WTC11 (cell line): ENCODE data around the gene KRTAP10-2. TPM values are rescaled to one million over a fixed set of nuclear protein-coding genes. Genes with fewer than 3 reads are reported as not detected.
"Not testable (repeated sequence)": the region's sequence is repeated elsewhere in the genome, so short reads cannot be mapped to it uniquely, and the experiment has no call there.

ENCODE experiments used
- ATAC-seq: fragments of 200-7000 bp; cut with Tn5 transposase; 2 replicates; pipeline ENCODE4 v1.10.0; 2021; ENCODE audit warnings: mild to moderate bottlenecking, moderate library complexity
- CTCF ChIA-PET: fragments of 300-600 bp; sonication (Branson Sonifier 250); formaldehyde crosslinking; loops from one replicate; lab custom pipeline; 2021; ENCODE audit warnings: antibody characterized with exemption; lab: Charles Lee
- POLR2A ChIA-PET: fragments of 350-600 bp; sonication (Branson Sonifier 250); formaldehyde crosslinking; loops from one replicate; lab custom pipeline; 2021; ENCODE audit warnings: antibody characterized with exemption; lab: Charles Lee
- DNase-seq: peaks from one replicate; pipeline ENCODE4 v3.0.0; 2021; ENCODE audit warnings: low spot score
- H3K27ac Mint-ChIP-seq: 2 replicates; pipeline ENCODE4 v1.8.0; 2021; ENCODE audit warnings: mixed read lengths
- H3K27me3 Mint-ChIP-seq: 2 replicates; pipeline ENCODE4 v1.8.0; 2021; ENCODE audit warnings: low read depth, mild to moderate bottlenecking, moderate library complexity, mixed read lengths
- H3K36me3 Mint-ChIP-seq: 2 replicates; pipeline ENCODE4 v1.8.0; 2021; ENCODE audit warnings: mixed read lengths
- H3K4me1 Mint-ChIP-seq: 2 replicates; pipeline ENCODE4 v1.8.0; 2022; ENCODE audit warnings: mixed read lengths
- H3K4me3 Mint-ChIP-seq: 2 replicates; pipeline ENCODE4 v1.8.0; 2021; ENCODE audit warnings: mild to moderate bottlenecking, moderate library complexity, mixed read lengths
- H3K9me3 Mint-ChIP-seq: 2 replicates; pipeline ENCODE4 v1.8.0; 2021; ENCODE audit warnings: mixed read lengths
- ELF4 ChIP-seq: sonication (generic); formaldehyde crosslinking; IDR thresholded peaks from 2 replicates; pipeline ENCODE4 v1.8.1; 2022; ENCODE audit warnings: low read depth, mild to moderate bottlenecking, moderate library complexity, missing genetic modification reagents
- HMGA2 ChIP-seq: fragments of 250-450 bp; sonication (Bioruptor Pico); IDR thresholded peaks from 2 replicates; pipeline ENCODE4 v1.4.0; 2021; ENCODE audit warnings: mild to moderate bottlenecking, moderate library complexity
- JUN ChIP-seq: sonication (generic); formaldehyde crosslinking; IDR thresholded peaks from 2 replicates; pipeline ENCODE4 v1.8.0; 2023; ENCODE audit warnings: mild to moderate bottlenecking, missing genetic modification reagents
- MXD4 ChIP-seq: fragments of 250-450 bp; sonication (Bioruptor Pico); IDR thresholded peaks from 2 replicates; pipeline ENCODE4 v1.8.0; 2021; ENCODE audit warnings: mild to moderate bottlenecking, moderate library complexity, borderline replicate concordance
- NFATC4 ChIP-seq: fragments of 250-450 bp; sonication (Bioruptor Pico); IDR thresholded peaks from 2 replicates; pipeline ENCODE4 v1.9.0; 2021; ENCODE audit warnings: mild to moderate bottlenecking
- NFYB ChIP-seq: sonication (generic); formaldehyde crosslinking; conservative IDR thresholded peaks from 2 replicates; pipeline ENCODE4 v1.8.0; 2022; ENCODE audit warnings: low read depth, missing genetic modification reagents
- NR2C2 ChIP-seq: sonication (generic); formaldehyde crosslinking; IDR thresholded peaks from 2 replicates; pipeline ENCODE4 v1.8.0; 2022; ENCODE audit warnings: mild to moderate bottlenecking, missing genetic modification reagents
- SMAD3 ChIP-seq: sonication (generic); formaldehyde crosslinking; IDR thresholded peaks from 2 replicates; pipeline ENCODE4 v1.8.0; 2022; ENCODE audit warnings: missing genetic modification reagents, mild to moderate bottlenecking, borderline replicate concordance
- ZBTB21 ChIP-seq: sonication (generic); formaldehyde crosslinking; IDR thresholded peaks from 2 replicates; pipeline ENCODE4 v1.8.1; 2023; ENCODE audit warnings: mild to moderate bottlenecking, missing genetic modification reagents, borderline replicate concordance
- ZNF138 ChIP-seq: sonication (generic); formaldehyde crosslinking; conservative IDR thresholded peaks from 2 replicates; pipeline ENCODE4 v1.8.1; 2022; ENCODE audit warnings: mild to moderate bottlenecking, moderate library complexity, missing genetic modification reagents
- ZNF219 ChIP-seq: sonication (generic); formaldehyde crosslinking; IDR thresholded peaks from 2 replicates; pipeline ENCODE4 v1.8.0; 2023; ENCODE audit warnings: missing genetic modification reagents, mild to moderate bottlenecking, borderline replicate concordance
- ZNF263 ChIP-seq: sonication (generic); formaldehyde crosslinking; IDR thresholded peaks from 2 replicates; pipeline ENCODE4 v1.8.1; 2022; ENCODE audit warnings: low read depth, mild to moderate bottlenecking, moderate library complexity, missing genetic modification reagents
- ZNF671 ChIP-seq: fragments of 250-450 bp; sonication (Bioruptor Pico); IDR thresholded peaks from 2 replicates; pipeline ENCODE4 v1.8.0; 2021; ENCODE audit warnings: mild to moderate bottlenecking
- total RNA-seq: library from RNA; stranded (reverse); gene quantifications from 3 replicates; pipeline ENCODE4 v1.2.3, GENCODE V29; 2021
- TF ChIP-seq, protein P1 (sequence below): fragments of 250-450 bp; sonication (Bioruptor Pico); IDR thresholded peaks from 2 replicates; pipeline ENCODE4 v1.8.0; 2021; ENCODE audit warnings: mild to moderate bottlenecking
- TF ChIP-seq, protein P2 (sequence below): sonication (generic); formaldehyde crosslinking; IDR thresholded peaks from 2 replicates; pipeline ENCODE4 v1.8.1; 2023; ENCODE audit warnings: mild to moderate bottlenecking, missing genetic modification reagents
- TF ChIP-seq, protein P3 (sequence below): fragments of 250-450 bp; sonication (Bioruptor Pico); IDR thresholded peaks from 2 replicates; pipeline ENCODE4 v1.9.0; 2021; ENCODE audit warnings: mild to moderate bottlenecking
- TF ChIP-seq, protein P4 (sequence below): sonication (generic); formaldehyde crosslinking; IDR thresholded peaks from 2 replicates; pipeline ENCODE4 v1.8.1; 2022; ENCODE audit warnings: mild to moderate bottlenecking, moderate library complexity, missing genetic modification reagents
- TF ChIP-seq, protein P5 (sequence below): sonication (generic); formaldehyde crosslinking; IDR thresholded peaks from 2 replicates; pipeline ENCODE4 v1.8.0; 2023; ENCODE audit warnings: mild to moderate bottlenecking, missing genetic modification reagents

The KRTAP10-2 gene
- total RNA-seq, 1 experiment from 2014 or later = not detected

DNA sequence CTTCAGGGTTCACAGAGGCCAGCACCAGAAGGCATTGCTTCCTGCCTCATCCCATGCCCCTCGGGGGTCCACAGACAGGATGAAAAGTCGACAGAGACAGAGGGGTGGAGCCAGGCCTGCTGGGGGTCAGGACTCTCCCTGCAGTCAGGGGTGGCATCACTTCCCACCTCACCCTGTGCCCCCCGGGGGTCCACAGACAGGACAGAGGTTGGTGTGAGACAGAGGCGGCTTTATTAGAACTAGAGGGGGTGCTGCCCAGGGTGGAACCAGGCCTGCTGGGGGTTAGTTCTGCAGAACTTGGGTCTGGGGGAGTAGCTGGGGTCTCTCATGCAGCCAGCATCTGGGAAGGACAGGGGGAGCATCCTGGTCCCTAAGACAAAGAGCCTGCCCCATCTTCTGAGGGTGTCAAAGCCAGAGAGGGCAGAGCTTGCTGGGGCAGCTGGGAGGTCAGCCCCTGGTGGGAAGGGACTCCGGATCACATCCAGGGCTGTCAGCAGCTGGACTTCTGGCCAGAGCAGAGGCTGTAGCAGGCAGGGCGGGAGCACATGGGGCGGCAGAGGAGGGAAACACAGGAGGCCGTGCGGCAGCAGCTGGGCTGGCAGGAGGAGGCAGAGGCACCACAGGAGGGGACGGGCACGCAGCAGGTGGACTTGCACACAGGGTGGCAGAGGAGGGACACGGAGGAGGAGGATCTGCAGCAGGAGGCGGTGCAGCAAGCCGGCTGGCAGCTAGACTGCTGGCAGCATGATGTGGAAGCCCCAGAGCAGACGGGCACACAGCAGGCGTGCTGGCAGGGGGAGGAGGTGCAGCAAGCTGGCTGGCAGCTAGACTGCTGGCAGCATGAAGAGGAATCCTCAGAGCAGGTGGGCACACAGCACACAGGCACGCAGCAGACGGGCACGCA lies 39.8 kb upstream of the KRTAP10-2 start:
- CTCF ChIA-PET, ATAC-seq, POLR2A ChIA-PET, H3K36me3 Mint-ChIP-seq, H3K27ac Mint-ChIP-seq, H3K4me3 Mint-ChIP-seq, H3K27me3 Mint-ChIP-seq, DNase-seq: not testable (repeated sequence)
- Mint-ChIP-seq H3K9me3 (peaks cover 18% of the 10 kb centered on the region), H3K4me1 (peaks cover 24% of the 10 kb centered on the region)

DNA sequence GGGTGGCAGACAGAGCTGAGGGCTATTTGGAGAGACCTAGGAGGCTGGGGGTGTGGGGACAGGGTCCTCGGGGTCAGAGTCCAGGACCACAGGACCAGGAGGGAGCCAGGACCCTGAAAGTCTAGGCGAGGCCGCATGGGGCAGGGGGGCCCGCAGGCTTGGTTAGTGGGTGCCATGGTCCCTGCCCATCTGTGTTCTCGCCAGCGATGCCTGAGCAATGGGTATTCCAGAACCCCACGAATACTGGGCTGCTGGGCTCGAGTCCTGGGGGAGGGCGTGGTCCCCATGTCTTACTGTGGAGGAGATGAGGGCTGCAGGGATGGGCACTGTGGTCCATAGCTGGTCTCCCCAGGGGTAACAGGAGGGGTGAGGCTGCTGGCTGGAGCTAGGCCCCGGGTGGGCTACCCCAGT lies 39.0 kb upstream of the KRTAP10-2 start:
- no peak overlapping the region for H3K4me3 Mint-ChIP-seq
- no peaks in the 10 kb centered on the region for H3K36me3 Mint-ChIP-seq
- DNase-seq = no peak
- CTCF ChIA-PET = no interaction called here
- peaks cover 22% of the 10 kb centered on the region for H3K4me1 Mint-ChIP-seq
- TF ChIP-seq, protein P1, sequence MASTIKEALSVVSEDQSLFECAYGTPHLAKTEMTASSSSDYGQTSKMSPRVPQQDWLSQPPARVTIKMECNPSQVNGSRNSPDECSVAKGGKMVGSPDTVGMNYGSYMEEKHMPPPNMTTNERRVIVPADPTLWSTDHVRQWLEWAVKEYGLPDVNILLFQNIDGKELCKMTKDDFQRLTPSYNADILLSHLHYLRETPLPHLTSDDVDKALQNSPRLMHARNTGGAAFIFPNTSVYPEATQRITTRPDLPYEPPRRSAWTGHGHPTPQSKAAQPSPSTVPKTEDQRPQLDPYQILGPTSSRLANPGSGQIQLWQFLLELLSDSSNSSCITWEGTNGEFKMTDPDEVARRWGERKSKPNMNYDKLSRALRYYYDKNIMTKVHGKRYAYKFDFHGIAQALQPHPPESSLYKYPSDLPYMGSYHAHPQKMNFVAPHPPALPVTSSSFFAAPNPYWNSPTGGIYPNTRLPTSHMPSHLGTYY (CRISPR knock-in tag) = no peak
- TF ChIP-seq ZBTB21 (CRISPR knock-in tag) (no peak), NFYB (CRISPR knock-in tag) (no peak), ZNF263 (CRISPR knock-in tag) (no peak), HMGA2 (no peak), ELF4 (no peak)
- no peak for ATAC-seq
- H3K27me3 Mint-ChIP-seq = peaks cover 3% of the 10 kb centered on the region; the same call in 1 of the 2 replicates
- no peak overlapping the region for H3K27ac Mint-ChIP-seq
- POLR2A ChIA-PET = no interaction called here
- H3K9me3 Mint-ChIP-seq = peaks cover 23% of the 10 kb centered on the region

DNA sequence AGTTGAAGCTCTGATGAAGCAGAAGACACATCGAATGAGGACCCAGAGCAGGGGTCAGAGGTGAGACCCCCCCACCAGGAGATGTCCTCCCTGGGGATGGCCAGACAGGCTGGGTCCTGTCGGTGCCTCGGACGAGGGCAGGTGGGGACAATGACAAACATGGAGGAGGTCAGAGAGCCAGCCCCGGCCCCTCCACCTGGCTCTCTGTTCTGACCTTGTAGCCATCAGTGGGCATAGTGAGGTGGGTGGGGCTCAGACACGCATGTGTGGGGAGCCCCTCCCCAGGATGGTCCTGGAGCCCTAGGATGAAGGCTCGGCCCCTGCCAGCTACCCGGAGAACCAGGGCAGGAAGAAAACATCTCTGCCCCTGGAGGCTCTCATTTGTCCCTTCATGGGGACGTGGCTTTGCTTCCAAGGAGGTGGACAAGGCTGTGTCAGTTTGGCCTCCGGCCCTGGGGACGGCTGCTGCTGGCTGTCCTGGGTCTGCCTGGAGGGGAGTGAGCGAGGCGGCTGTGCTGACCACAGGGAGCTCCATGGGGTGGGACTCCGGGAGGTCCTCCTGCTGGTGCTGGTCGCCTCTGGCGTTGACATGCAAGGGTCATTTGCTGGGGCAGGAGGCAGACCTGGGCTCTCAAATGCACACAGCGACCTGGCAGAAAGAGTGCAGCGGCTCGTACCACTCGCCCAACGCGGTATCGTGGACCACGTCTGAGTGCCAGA lies 38.4 kb upstream of the KRTAP10-2 start:
- Mint-ChIP-seq H3K36me3 (no peaks in the 10 kb centered on the region), H3K27me3 (peaks cover 3% of the 10 kb centered on the region; the same call in 1 of the 2 replicates), H3K4me1 (peaks cover 19% of the 10 kb centered on the region), H3K9me3 (peaks cover 24% of the 10 kb centered on the region), H3K4me3 (no peak overlapping the region), H3K27ac (no peak overlapping the region)
- POLR2A ChIA-PET = no interaction called here
- CTCF ChIA-PET = no interaction called here
- DNase-seq = no peak
- no peak for ATAC-seq
- TF ChIP-seq, protein P2, sequence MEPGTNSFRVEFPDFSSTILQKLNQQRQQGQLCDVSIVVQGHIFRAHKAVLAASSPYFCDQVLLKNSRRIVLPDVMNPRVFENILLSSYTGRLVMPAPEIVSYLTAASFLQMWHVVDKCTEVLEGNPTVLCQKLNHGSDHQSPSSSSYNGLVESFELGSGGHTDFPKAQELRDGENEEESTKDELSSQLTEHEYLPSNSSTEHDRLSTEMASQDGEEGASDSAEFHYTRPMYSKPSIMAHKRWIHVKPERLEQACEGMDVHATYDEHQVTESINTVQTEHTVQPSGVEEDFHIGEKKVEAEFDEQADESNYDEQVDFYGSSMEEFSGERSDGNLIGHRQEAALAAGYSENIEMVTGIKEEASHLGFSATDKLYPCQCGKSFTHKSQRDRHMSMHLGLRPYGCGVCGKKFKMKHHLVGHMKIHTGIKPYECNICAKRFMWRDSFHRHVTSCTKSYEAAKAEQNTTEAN (CRISPR knock-in tag) = no peak
- TF ChIP-seq ZNF219 (CRISPR knock-in tag) = no peak
- TF ChIP-seq, protein P3, sequence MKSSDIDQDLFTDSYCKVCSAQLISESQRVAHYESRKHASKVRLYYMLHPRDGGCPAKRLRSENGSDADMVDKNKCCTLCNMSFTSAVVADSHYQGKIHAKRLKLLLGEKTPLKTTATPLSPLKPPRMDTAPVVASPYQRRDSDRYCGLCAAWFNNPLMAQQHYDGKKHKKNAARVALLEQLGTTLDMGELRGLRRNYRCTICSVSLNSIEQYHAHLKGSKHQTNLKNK (CRISPR knock-in tag) = no peak
- TF ChIP-seq SMAD3 (CRISPR knock-in tag) = no peak
- no peak for TF ChIP-seq HMGA2
- TF ChIP-seq, protein P4, sequence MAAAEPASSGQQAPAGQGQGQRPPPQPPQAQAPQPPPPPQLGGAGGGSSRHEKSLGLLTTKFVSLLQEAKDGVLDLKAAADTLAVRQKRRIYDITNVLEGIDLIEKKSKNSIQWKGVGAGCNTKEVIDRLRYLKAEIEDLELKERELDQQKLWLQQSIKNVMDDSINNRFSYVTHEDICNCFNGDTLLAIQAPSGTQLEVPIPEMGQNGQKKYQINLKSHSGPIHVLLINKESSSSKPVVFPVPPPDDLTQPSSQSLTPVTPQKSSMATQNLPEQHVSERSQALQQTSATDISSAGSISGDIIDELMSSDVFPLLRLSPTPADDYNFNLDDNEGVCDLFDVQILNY = no peak
- no peak for TF ChIP-seq NR2C2 (CRISPR knock-in tag)
- no peak for TF ChIP-seq JUN (CRISPR knock-in tag)
- TF ChIP-seq MXD4 (CRISPR knock-in tag) = no peak
- no peak for TF ChIP-seq ZBTB21 (CRISPR knock-in tag)
- no peak for TF ChIP-seq NFATC4 (CRISPR knock-in tag)
- no peak for TF ChIP-seq ZNF138
- no peak for TF ChIP-seq ZNF671 (CRISPR knock-in tag)
- TF ChIP-seq ELF4 = no peak
- TF ChIP-seq, protein P5, sequence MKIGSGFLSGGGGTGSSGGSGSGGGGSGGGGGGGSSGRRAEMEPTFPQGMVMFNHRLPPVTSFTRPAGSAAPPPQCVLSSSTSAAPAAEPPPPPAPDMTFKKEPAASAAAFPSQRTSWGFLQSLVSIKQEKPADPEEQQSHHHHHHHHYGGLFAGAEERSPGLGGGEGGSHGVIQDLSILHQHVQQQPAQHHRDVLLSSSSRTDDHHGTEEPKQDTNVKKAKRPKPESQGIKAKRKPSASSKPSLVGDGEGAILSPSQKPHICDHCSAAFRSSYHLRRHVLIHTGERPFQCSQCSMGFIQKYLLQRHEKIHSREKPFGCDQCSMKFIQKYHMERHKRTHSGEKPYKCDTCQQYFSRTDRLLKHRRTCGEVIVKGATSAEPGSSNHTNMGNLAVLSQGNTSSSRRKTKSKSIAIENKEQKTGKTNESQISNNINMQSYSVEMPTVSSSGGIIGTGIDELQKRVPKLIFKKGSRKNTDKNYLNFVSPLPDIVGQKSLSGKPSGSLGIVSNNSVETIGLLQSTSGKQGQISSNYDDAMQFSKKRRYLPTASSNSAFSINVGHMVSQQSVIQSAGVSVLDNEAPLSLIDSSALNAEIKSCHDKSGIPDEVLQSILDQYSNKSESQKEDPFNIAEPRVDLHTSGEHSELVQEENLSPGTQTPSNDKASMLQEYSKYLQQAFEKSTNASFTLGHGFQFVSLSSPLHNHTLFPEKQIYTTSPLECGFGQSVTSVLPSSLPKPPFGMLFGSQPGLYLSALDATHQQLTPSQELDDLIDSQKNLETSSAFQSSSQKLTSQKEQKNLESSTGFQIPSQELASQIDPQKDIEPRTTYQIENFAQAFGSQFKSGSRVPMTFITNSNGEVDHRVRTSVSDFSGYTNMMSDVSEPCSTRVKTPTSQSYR (CRISPR knock-in tag) = no peak
